Uterus (tissue), 4 donors: Measurements from ENCODE around the gene MOV10L1. TPM values are rescaled to one million over a fixed set of nuclear protein-coding genes. Genes with fewer than 3 reads are reported as not detected.

Experiments used
- DNase-seq, 2 donors: peaks; one replicate each; pipeline ENCODE4 v3.0.0-alpha.2; 2019 to 2020
- H3K27ac ChIP-seq, 2 donors: fragments of 200-600 bp; sonication (generic); 1 replicate in 1 of 2; 2 replicates in 1 of 2; pipeline ENCODE4 v1.5.1; 2016 to 2018
- H3K27me3 ChIP-seq, 2 donors: fragments of 200-600 bp; sonication (generic); one replicate each; pipeline ENCODE4 v1.5.1; 2018 to 2019; ENCODE audit warnings: control low read depth in 1 of 2
- H3K36me3 ChIP-seq, 2 donors: fragments of 200-600 bp; sonication (generic); one replicate each; pipeline ENCODE4 v1.5.1; 2019; ENCODE audit warnings: control low read depth in 1 of 2
- H3K4me1 ChIP-seq, 2 donors: fragments of 200-600 bp; sonication (generic); one replicate each; pipeline ENCODE4 v1.5.1; 2018 to 2019; ENCODE audit warnings: control low read depth in 1 of 2
- H3K4me3 ChIP-seq, 2 donors: fragments of 200-600 bp; sonication (generic); 1 replicate in 1 of 2; 2 replicates in 1 of 2; pipeline ENCODE4 v1.5.1; 2018 to 2019; ENCODE audit warnings: mild to moderate bottlenecking in 1 of 2
- H3K9me3 ChIP-seq, 2 donors: fragments of 200-600 bp; sonication (generic); one replicate each; pipeline ENCODE4 v1.5.1; 2019; ENCODE audit warnings: control low read depth in 1 of 2
- CTCF ChIP-seq, 4 experiments: fragments of 200-600 bp in 2 of 4; fragments of 450-650 bp in 2 of 4; sonication (generic) in 2 of 4; IDR thresholded peaks; one replicate each; pipeline ENCODE4 v1.5.1; 2016 to 2019; ENCODE audit warnings: antibody characterized with exemption in 4 of 4, mild to moderate bottlenecking in 2 of 4, moderate library complexity in 1 of 4
- POLR2A ChIP-seq, 2 donors: fragments of 450-650 bp; IDR thresholded peaks; one replicate each; pipeline ENCODE4 v1.6.1; 2016; ENCODE audit warnings: antibody characterized with exemption in 2 of 2, mild to moderate bottlenecking in 1 of 2, moderate library complexity in 1 of 2
- intact Hi-C: fragments of 100-400 bp; cut with DNase I; formaldehyde crosslinking; loops from one replicate; pipeline ENCODE4 v1.15.1; 2023; ENCODE audit warnings: low total_unique reads
- total RNA-seq, 4 donors: library from RNA; depleted of rRNA in 3 of 4; stranded (reverse); fragments of >200 nt in 3 of 4; gene quantifications; one replicate each; pipeline versions ENCODE4 v1.1.0 to v1.2.4, GENCODE V29; 2014 to 2023
- donor health status: DM: yes; HTN: yes; CAD: no.

The MOV10L1 gene
- total RNA-seq, 4 donors from 2014 or later, result 1.8 to 3.4 TPM; not detected in 2

DNA sequence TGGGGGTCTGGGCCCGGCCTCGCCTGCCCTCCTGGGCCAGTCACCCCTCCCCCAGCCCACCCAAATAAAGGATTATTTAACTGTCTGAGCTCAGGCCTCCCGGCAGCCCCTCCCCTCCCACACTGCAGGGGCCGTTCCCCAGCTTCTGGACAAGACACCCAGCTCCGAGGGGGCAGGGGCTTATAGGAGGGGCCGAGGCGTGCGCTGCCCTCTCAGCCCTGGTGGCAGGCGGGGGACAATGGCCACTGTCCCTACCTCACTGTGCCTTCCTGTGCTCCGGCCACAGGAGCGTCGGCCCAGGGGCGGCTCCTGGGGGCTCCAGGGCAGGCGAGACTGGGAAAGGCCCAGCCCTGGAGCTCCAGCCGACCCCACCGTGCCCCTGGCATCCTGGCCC, 108.8 kb downstream of the MOV10L1 start:
- H3K36me3 ChIP-seq, result no peaks in the 10 kb centered on the region
- no peaks in the 10 kb centered on the region for H3K9me3 ChIP-seq
- no peaks in the 10 kb centered on the region for H3K4me1 ChIP-seq
- intact Hi-C loops, result no loop called here
- DNase-seq, result no peak
- H3K4me3 ChIP-seq, result no peak overlapping the region
- H3K27ac ChIP-seq, result no peak overlapping the region
- TF ChIP-seq CTCF (IDR thresholded peaks at IDR 0.05), result no peak
- TF ChIP-seq POLR2A (IDR thresholded peaks at IDR 0.05), result no peak
- no peaks in the 10 kb centered on the region for H3K27me3 ChIP-seq

DNA sequence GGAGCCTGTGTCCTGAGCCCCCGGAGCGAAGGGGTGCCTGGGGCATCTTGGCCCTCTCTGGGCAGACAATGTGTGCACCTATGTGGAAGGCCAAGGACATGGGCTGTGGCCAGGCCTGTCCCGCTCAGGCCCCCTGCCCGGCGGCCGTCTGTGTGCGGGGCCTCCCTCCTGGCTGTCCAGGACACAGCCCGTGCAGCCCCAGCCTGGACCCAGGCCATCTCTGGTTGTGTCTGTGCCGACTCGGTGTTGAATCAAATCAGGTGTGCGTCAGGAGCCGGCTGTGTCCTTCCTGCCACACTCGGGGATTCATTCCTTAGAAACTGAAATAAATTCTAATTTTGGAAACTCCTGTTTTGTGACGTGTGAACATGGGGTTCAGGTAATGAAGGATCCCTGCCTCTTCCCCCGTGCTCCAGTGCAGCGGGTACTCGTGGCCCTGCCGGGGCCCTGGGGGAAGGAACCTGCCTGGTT, 109.5 kb downstream of the MOV10L1 start:
- intact Hi-C loops, result no loop called here
- no peak for DNase-seq
- Histone ChIP-seq H3K27ac (no peak overlapping the region), H3K4me1 (no peaks in the 10 kb centered on the region), H3K9me3 (no peaks in the 10 kb centered on the region), H3K27me3 (no peaks in the 10 kb centered on the region), H3K4me3 (no peak overlapping the region), H3K36me3 (no peaks in the 10 kb centered on the region)
- TF ChIP-seq POLR2A (IDR thresholded peaks at IDR 0.05) (no peak), CTCF (IDR thresholded peaks at IDR 0.05) (no peak)

- H3K36me3 ChIP-seq, result no peaks in the 10 kb centered on the region
- H3K4me1 ChIP-seq, result no peaks in the 10 kb centered on the region
- H3K4me3 ChIP-seq, result peak overlapping the region; percentile 60 to 92
- no peak for TF ChIP-seq CTCF (IDR thresholded peaks at IDR 0.05)
- no peak for TF ChIP-seq POLR2A (IDR thresholded peaks at IDR 0.05)
- H3K9me3 ChIP-seq, result no peaks in the 10 kb centered on the region
- intact Hi-C loops, result loop anchor here (10.0 kb wide), 1 partner anchor 275 kb away; no protein-coding TSS in a partner anchor
- peak in 1 of 2 donors; percentile 33 for DNase-seq
- H3K27ac ChIP-seq, result peak overlapping the region; percentile 69 to 81
- H3K27me3 ChIP-seq, result no peaks in the 10 kb centered on the region
Measured at GRCh38 chr22:50199829-50200460, 110.1 kb downstream of the MOV10L1 start.

DNA sequence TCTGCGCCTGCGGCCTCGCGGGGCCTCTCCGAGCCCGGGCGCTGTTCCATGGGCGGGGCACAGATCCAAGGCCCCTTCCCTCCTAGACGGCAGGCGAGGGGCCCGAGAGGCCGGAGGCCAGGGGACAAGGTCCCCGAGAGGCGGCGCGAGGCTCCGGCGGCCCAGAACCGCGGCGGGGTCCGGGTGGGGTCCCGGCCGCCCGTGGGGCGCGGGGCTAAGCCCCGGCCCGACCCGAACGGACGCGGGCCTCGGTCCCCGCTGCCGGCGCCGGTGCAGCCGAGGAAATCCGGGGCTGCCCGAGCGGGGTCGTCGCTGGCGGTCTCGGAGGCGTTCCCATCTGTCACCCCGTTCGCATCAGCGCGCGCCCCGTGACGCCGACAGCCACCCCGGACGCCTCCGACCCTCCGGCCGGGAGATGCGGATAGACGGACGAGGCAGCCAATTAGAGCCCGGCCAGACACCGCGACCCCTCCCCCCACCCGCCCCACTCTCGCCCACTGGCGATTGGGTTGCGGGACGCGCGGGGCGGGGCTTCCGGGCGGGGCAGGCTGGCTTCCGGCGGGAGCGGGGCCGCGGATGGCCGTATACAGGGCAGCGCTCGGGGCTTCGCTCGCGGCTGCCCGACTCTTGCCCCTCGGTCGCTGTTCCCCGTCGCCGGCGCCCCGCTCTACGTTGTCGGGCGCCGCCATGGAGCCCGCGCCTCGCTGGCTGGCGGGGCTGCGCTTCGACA, 110.8 kb downstream of the MOV10L1 start, which contains the start of gene SELENOO:
SELENOO (plus strand) TSS at position 551 of the 730 bp plus-strand sequence; CDS start at position 577, 26 bp downstream.
- Histone ChIP-seq H3K27me3 (no peaks in the 10 kb centered on the region), H3K36me3 (no peaks in the 10 kb centered on the region), H3K4me1 (no peaks in the 10 kb centered on the region), H3K27ac (peak within 1 kb of the TSS; percentile 70 to 81), H3K4me3 (peak within 1 kb of the TSS; percentile 60 to 92), H3K9me3 (no peaks in the 10 kb centered on the region)
- DNase-seq, result peak; percentile 90 to 93
- TF ChIP-seq CTCF (IDR thresholded peaks at IDR 0.05), result peak in 1 of 4 experiments; percentile 6
- peak; percentile 74 to 91 for TF ChIP-seq POLR2A (IDR thresholded peaks at IDR 0.05)
- intact Hi-C loops, result loop anchor here (10.0 kb wide), 1 partner anchor 276 kb away; no protein-coding TSS in a partner anchor
